H1 (cell line): ENCODE data around the gene ZNF469. TPM values are rescaled to one million over a fixed set of nuclear protein-coding genes. Genes with fewer than 3 reads are reported as not detected.

Source experiments
- EP300 ChIP-seq, 2 experiments: IDR thresholded peaks; 1 replicate in 1 of 2; 2 replicates in 1 of 2; pipeline ENCODE4 v1.6.1; 2011 to 2012; ENCODE audit warnings: low read depth in 2 of 2, low read length in 2 of 2, mild to moderate bottlenecking in 2 of 2, borderline replicate concordance in 1 of 2, inconsistent platforms in 1 of 2, moderate library complexity in 1 of 2
- EZH2 ChIP-seq: fragments of 200-600 bp; sonication (generic); IDR thresholded peaks from 2 replicates; pipeline ENCODE4 v1.7.1; 2012; ENCODE audit warnings: low read depth, mild to moderate bottlenecking, moderate library complexity, low read length, inconsistent platforms; ENCODE audit not compliant: severe bottlenecking
- GABPA ChIP-seq: IDR thresholded peaks from 2 replicates; pipeline ENCODE4 v1.6.1; 2011; ENCODE audit warnings: mild to moderate bottlenecking, low read length, moderate library complexity, borderline replicate concordance; ENCODE audit not compliant: insufficient read depth
- KDM1A ChIP-seq: fragments of 200-600, 300-600 bp; sonication (generic); IDR thresholded peaks from 2 replicates; pipeline ENCODE4 v1.7.1; 2016; ENCODE audit warnings: mild to moderate bottlenecking, low read length, borderline replicate concordance
- NRF1 ChIP-seq: IDR thresholded peaks from 2 replicates; pipeline ENCODE4 v1.6.1; 2011; ENCODE audit warnings: mild to moderate bottlenecking, low read depth, low read length, improper control_type of control experiment
- RNF2 ChIP-seq: fragments of 200-900, 300-1000 bp; sonication (generic); IDR thresholded peaks from 2 replicates; pipeline ENCODE4 v1.7.1; 2016; ENCODE audit warnings: borderline replicate concordance, low read depth, mild to moderate bottlenecking, antibody characterized with exemption, low read length; ENCODE audit not compliant: poor library complexity, severe bottlenecking; ENCODE audit errors: missing control alignments
- YY1 ChIP-seq: IDR thresholded peaks from 2 replicates; pipeline ENCODE4 v1.6.1; 2011; ENCODE audit warnings: low read depth, mild to moderate bottlenecking, low read length
- polyA plus RNA-seq, 7 experiments: library from polyadenylated mRNA; depleted of rRNA in 3 of 7; stranded (reverse) in 5 of 7; unstranded in 2 of 7; fragments of >200 nt in 5 of 7; fragments of 200-250 nt in 2 of 7; gene quantifications; 1 replicate in 5 of 7; 2 replicates in 1 of 7; 4 replicates in 1 of 7; pipeline versions ENCODE4 v1.2.1 to v1.2.3, GENCODE V29; 2011 to 2013; ENCODE audit warnings: missing spikeins in 2 of 7, mixed read lengths in 2 of 7
- total RNA-seq: library from RNA; stranded (reverse); fragmentation: NEBNext Ultra II Directional; extraction: Animal tissue kit (Norgen Biotek cat#: 25700); gene quantifications from 2 replicates; pipeline ENCODE4 v1.2.1, GENCODE V29; 2021

The ZNF469 gene
- total and polyA plus RNA-seq, 2 of the 8 experiments (the other 6 are each of a cell fraction or from before 2014, with no cell fraction given), result 0.30 to 1.8 TPM

DNA sequence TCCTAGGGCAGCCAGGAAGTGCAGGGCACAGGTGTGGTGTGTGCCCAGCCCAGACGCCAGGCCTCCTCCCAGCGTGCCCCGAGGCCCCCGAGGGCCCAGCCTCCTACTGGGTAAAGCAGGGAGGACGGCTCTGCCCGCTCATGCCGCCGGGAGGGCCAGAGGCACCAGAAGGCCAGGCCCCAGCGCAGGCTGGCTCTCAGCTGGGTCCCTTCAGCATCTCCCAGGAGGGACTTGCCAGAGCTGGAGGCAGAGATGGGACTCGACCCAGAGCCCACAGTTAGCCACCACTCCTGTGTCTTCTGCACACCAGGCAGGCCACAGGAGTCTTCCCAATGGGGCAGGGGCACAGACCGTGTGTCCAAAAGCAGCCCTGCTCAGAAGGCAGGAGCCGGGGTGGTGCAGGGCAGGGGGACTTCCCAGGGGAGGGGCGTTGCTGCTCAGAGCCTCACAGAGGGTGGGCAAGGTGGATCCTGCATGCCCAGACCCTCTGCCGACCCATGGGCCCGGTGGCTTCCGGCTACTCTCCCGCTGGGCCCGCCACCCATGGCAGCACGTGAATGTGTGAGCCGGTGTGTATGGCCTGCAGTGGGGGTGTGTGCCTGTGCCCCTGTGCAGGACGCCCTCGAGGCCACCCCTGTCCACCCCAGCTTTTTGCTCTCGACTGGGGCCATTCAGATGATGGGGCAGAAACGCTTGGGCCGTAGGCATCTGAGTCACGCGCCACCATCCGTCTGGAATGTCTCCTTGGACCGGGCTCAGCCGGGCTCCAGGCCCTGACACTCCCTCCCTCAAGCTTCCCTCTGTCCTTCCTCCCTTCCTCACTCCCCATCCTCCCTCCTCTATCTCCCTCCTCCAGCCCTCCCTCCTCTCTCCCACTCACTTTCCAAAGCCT, 5.7 kb upstream of the ZNF469 start (continued):
- no peak for TF ChIP-seq GABPA
- TF ChIP-seq KDM1A, result no peak
- TF ChIP-seq NRF1, result no peak
- TF ChIP-seq YY1, result no peak
- TF ChIP-seq EP300 (IDR thresholded peaks at IDR 0.05; ENCODE audit: borderline replicate concordance in 1 of 2, low read depth in 2 of 2, low read length in 2 of 2), result no peak
- no peak for TF ChIP-seq EZH2
- TF ChIP-seq RNF2, result no peak
